Fibroblast of lung (primary cell): ENCODE measurements around the gene RBMS1. TPM values are rescaled to one million over a fixed set of nuclear protein-coding genes. Genes with fewer than 3 reads are reported as not detected.
A peak's percentile ranks its signal among the peaks of the same experiment; 100 is the strongest.

ENCODE experiments used
- DNase-seq, 2 donors: peaks; one replicate each; pipeline versions ENCODE4 v3.0.0 to v3.0.0-alpha.2; 2010; ENCODE audit warnings: low read depth in 2 of 2
- H2AFZ ChIP-seq: 2 replicates; pipeline ENCODE4 v1.5.1; 2012; ENCODE audit warnings: low read length, control low read depth, inconsistent platforms
- H3K27ac ChIP-seq: 2 replicates; pipeline ENCODE4 v1.5.1; 2011; ENCODE audit warnings: low read length, control low read depth; ENCODE audit not compliant: insufficient read depth
- H3K27me3 ChIP-seq: 2 replicates; pipeline ENCODE4 v1.5.1; 2011; ENCODE audit warnings: mild to moderate bottlenecking, low read length; ENCODE audit not compliant: control insufficient read depth, insufficient read depth
- H3K36me3 ChIP-seq: 2 replicates; pipeline ENCODE4 v1.5.1; 2011; ENCODE audit warnings: low read length; ENCODE audit not compliant: control insufficient read depth, insufficient read depth
- H3K4me1 ChIP-seq: 2 replicates; pipeline ENCODE4 v1.5.1; 2011; ENCODE audit warnings: low read length; ENCODE audit not compliant: control insufficient read depth, insufficient read depth; ENCODE audit errors: extremely low read depth
- H3K4me2 ChIP-seq: 2 replicates; pipeline ENCODE4 v1.5.1; 2011; ENCODE audit warnings: low read length, control low read depth; ENCODE audit not compliant: insufficient read depth; ENCODE audit errors: extremely low read depth
- H3K4me3 ChIP-seq, 4 experiments: fragments of 200-600 bp in 1 of 4; sonication (generic) in 1 of 4; replicated peaks in 1 of 4; 2 replicates each; pipeline ENCODE4 v1.5.1; 2011 to 2016; ENCODE audit warnings: low read length in 4 of 4, low read depth in 3 of 4, mild to moderate bottlenecking in 3 of 4, control low read depth in 2 of 4, inconsistent platforms in 1 of 4, mixed read lengths in 1 of 4; ENCODE audit not compliant: insufficient read depth in 1 of 4; ENCODE audit errors: control extremely low read depth in 1 of 4
- H3K79me2 ChIP-seq: 2 replicates; pipeline ENCODE4 v1.5.1; 2012; ENCODE audit warnings: mild to moderate bottlenecking, low read length, inconsistent platforms; ENCODE audit not compliant: control insufficient read depth, insufficient read depth
- H3K9ac ChIP-seq: 2 replicates; pipeline ENCODE4 v1.5.1; 2011; ENCODE audit warnings: mild to moderate bottlenecking, low read length, control low read depth; ENCODE audit not compliant: insufficient read depth
- H3K9me3 ChIP-seq: 2 replicates; pipeline ENCODE4 v1.5.1; 2012; ENCODE audit warnings: low read depth, low read length; ENCODE audit not compliant: control insufficient read depth, insufficient read depth
- H4K20me1 ChIP-seq: 2 replicates; pipeline ENCODE4 v1.5.1; 2011; ENCODE audit warnings: low read length; ENCODE audit not compliant: control insufficient read depth, insufficient read depth; ENCODE audit errors: extremely low read depth
- CTCF ChIP-seq, 2 donors: IDR thresholded peaks in 1 of 2; conservative IDR thresholded peaks in 1 of 2; 1 replicate in 1 of 2; 2 replicates in 1 of 2; pipeline ENCODE4 v1.5.1; 2011 to 2012; ENCODE audit warnings: low read length in 2 of 2, control low read depth in 1 of 2, inconsistent platforms in 1 of 2, low read depth in 1 of 2, mild to moderate bottlenecking in 1 of 2
- EZH2 ChIP-seq: IDR thresholded peaks from 2 replicates; pipeline ENCODE4 v1.5.1; 2012; ENCODE audit warnings: low read length, control low read depth, mild to moderate bottlenecking; ENCODE audit errors: missing control alignments
- polyA plus RNA-seq, 2 donors: library from polyadenylated mRNA; depleted of rRNA in 1 of 2; stranded (reverse) in 1 of 2; unstranded in 1 of 2; fragments of >200 nt; gene quantifications; 2 replicates each; pipeline ENCODE4 v1.2.1, GENCODE V29; 2011 to 2012; ENCODE audit warnings: missing spikeins in 1 of 2
- total RNA-seq: library from RNA; depleted of rRNA; stranded (reverse); fragments of >200 nt; gene quantifications from 2 replicates; pipeline ENCODE4 v1.2.1, GENCODE V29; 2014

The RBMS1 gene
- total and polyA plus RNA-seq, 2 donors (not counting 1 experiment from before 2014, with no cell fraction given), result 77.3 to 146 TPM

- no peaks in the 10 kb centered on the region for H3K9me3 ChIP-seq
- H3K27me3 ChIP-seq, result no peaks in the 10 kb centered on the region
- TF ChIP-seq EZH2 (no peak), CTCF (conservative IDR thresholded peaks at IDR 0.05 in 1 of 2, IDR thresholded peaks at IDR 0.05 in 1 of 2; ENCODE audit: low read depth in 1 of 2, low read length in 2 of 2) (peak; percentile 19 to 25)
- H3K9ac ChIP-seq, result no peak overlapping the region
- peaks cover 40% of the 10 kb centered on the region for H3K4me1 ChIP-seq
- H3K27ac ChIP-seq, result peak overlapping the region; percentile 94
- peaks cover 10% of the 10 kb centered on the region for H3K79me2 ChIP-seq
- H4K20me1 ChIP-seq, result no peaks in the 10 kb centered on the region
- H3K4me3 ChIP-seq, result no peak overlapping the region
- H3K36me3 ChIP-seq, result peaks cover 2% of the 10 kb centered on the region
- no peak overlapping the region for H3K4me2 ChIP-seq
- no peak overlapping the region for H2AFZ ChIP-seq
- DNase-seq, result peak in 1 of 2 donors; percentile 46
Measured at GRCh38 chr2:160292225-160292624, 201.4 kb downstream of the RBMS1 start.

- Histone ChIP-seq H3K4me1 (peaks cover 39% of the 10 kb centered on the region), H3K9ac (no peak overlapping the region), H3K27ac (peak overlapping the region; percentile 30)
Measured at GRCh38 chr2:160291382-160291781, 202.2 kb downstream of the RBMS1 start.

DNA sequence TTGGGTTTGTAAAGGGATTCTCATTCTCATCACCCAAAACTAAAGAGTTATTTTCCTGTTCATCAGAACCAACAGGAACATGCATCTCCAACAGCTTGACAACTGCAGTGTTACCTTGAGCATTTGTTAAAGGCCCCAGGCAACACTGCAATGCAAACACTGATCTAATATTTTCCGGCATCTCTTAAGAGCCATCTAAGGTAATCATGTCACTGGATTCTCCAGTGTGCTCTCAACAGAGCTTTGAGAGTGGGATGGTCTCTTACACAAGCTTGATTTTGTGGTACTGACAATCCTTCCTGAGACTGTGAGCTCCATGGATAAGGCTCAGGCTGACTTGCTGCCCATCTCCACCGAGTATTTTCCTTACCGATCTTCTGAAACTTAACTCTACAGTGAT, 203.0 kb downstream of the RBMS1 start:
- Histone ChIP-seq H3K79me2 (peaks cover 8% of the 10 kb centered on the region), H3K4me3 (no peak overlapping the region), H3K36me3 (peaks cover 4% of the 10 kb centered on the region), H3K9ac (no peak overlapping the region), H3K4me2 (no peak overlapping the region), H4K20me1 (no peaks in the 10 kb centered on the region), H3K27ac (peak overlapping the region; percentile 30), H3K4me1 (peaks cover 37% of the 10 kb centered on the region), H3K9me3 (no peaks in the 10 kb centered on the region), H3K27me3 (no peaks in the 10 kb centered on the region), H2AFZ (no peak overlapping the region)
- TF ChIP-seq CTCF (conservative IDR thresholded peaks at IDR 0.05 in 1 of 2, IDR thresholded peaks at IDR 0.05 in 1 of 2; ENCODE audit: low read depth in 1 of 2, low read length in 2 of 2), result no peak
- TF ChIP-seq EZH2, result no peak
- no peak for DNase-seq

More at GRCh38 chr2:160291382-160291781, 202.2 kb downstream of the RBMS1 start:
- Histone ChIP-seq H4K20me1 (no peaks in the 10 kb centered on the region), H3K79me2 (peaks cover 10% of the 10 kb centered on the region), H3K36me3 (peaks cover 4% of the 10 kb centered on the region), H3K4me2 (no peak overlapping the region), H2AFZ (no peak overlapping the region), H3K27me3 (no peaks in the 10 kb centered on the region), H3K4me3 (no peak overlapping the region), H3K9me3 (no peaks in the 10 kb centered on the region)
- no peak for TF ChIP-seq EZH2
- TF ChIP-seq CTCF (conservative IDR thresholded peaks at IDR 0.05 in 1 of 2, IDR thresholded peaks at IDR 0.05 in 1 of 2; ENCODE audit: low read depth in 1 of 2, low read length in 2 of 2), result no peak
- DNase-seq, result no peak
